GM12878 (cell line): ENCODE results near the gene POFUT2. TPM values are rescaled to one million over a fixed set of nuclear protein-coding genes. Genes with fewer than 3 reads are reported as not detected.

Source experiments
- ATAC-seq: fragments of 200-7000 bp; cut with Tn5 transposase; 3 replicates; pipeline ENCODE4 v1.9.1; 2020; ENCODE audit warnings: mild to moderate bottlenecking, moderate library complexity
- BruUV-seq: library from RNA; stranded (reverse); fragments of 400-500 nt; replicated peaks from 2 replicates; lab custom pipeline; 2021; lab: Mats Ljungman, UMichigan
- CTCF ChIA-PET: fragments of 300-600 bp; sonication (Branson Sonifier 250); formaldehyde crosslinking; extraction: SDS; loops from one replicate; lab custom pipeline; 2021; ENCODE audit warnings: inconsistent platforms; lab: Yijun Ruan, JAX
- POLR2A ChIA-PET: fragments of 350-600 bp; formaldehyde crosslinking; extraction: SDS; loops from one replicate; lab custom pipeline; 2021; ENCODE audit warnings: inconsistent platforms; lab: Charles Lee
- RAD21 ChIA-PET: fragments of 300-600 bp; sonication (Branson Sonifier 250); formaldehyde crosslinking; loops from one replicate; lab custom pipeline; 2023; ENCODE audit warnings: antibody characterized with exemption; ENCODE audit not compliant: unreplicated experiment; lab: Charles Lee
- SMC1A ChIA-PET: fragments of 300-600 bp; sonication (Branson Sonifier 250); formaldehyde crosslinking; loops from one replicate; lab custom pipeline; 2023; ENCODE audit not compliant: unreplicated experiment, uncharacterized antibody; lab: Charles Lee
- DNase-seq: peaks from one replicate; pipeline ENCODE4 v3.0.0-alpha.2; 2011; ENCODE audit warnings: low read depth, low spot score
- FAIRE-seq: peaks from 3 replicates; lab custom pipeline; 2011; peaks lifted over from hg19 to GRCh38; lab: Jason Lieb, UNC
- H2AFZ ChIP-seq: 2 replicates; pipeline ENCODE4 v1.6.0; 2011; ENCODE audit warnings: low read depth, low read length, control low read depth; ENCODE audit not compliant: control insufficient read depth
- H3K27ac ChIP-seq: 2 replicates; pipeline ENCODE4 v1.5.1; 2011; ENCODE audit warnings: control low read depth; ENCODE audit not compliant: control insufficient read depth, insufficient read depth
- H3K27me3 ChIP-seq, 2 experiments: replicated peaks in 1 of 2; 2 replicates each; pipeline versions ENCODE4 v1.6.0 to v1.6.1; 2011; ENCODE audit warnings: low read length in 1 of 2; ENCODE audit not compliant: control insufficient read depth in 2 of 2, insufficient read depth in 2 of 2
- H3K36me3 ChIP-seq, 2 experiments: 2 replicates each; pipeline ENCODE4 v1.5.1; 2011; ENCODE audit warnings: low read length in 1 of 2; ENCODE audit not compliant: control insufficient read depth in 2 of 2, insufficient read depth in 2 of 2
- H3K4me1 ChIP-seq: 2 replicates; pipeline ENCODE4 v1.6.1; 2011; ENCODE audit warnings: mild to moderate bottlenecking, low read length, moderate library complexity, mixed read lengths; ENCODE audit not compliant: control insufficient read depth, insufficient read depth
- H3K4me2 ChIP-seq: 2 replicates; pipeline ENCODE4 v1.6.0; 2011; ENCODE audit warnings: control low read depth; ENCODE audit not compliant: control insufficient read depth, insufficient read depth
- H3K4me3 ChIP-seq: fragments of 200-600 bp; sonication (generic); 2 replicates; pipeline ENCODE4 v1.5.1; 2016
- H3K79me2 ChIP-seq: 2 replicates; pipeline ENCODE4 v1.6.0; 2011; ENCODE audit warnings: low read length; ENCODE audit not compliant: control insufficient read depth, insufficient read depth
- H3K9ac ChIP-seq: 2 replicates; pipeline ENCODE4 v1.8.0; 2011; ENCODE audit warnings: low read length, control low read depth, mixed read lengths; ENCODE audit not compliant: control insufficient read depth, insufficient read depth
- H3K9me3 ChIP-seq: replicated peaks from 3 replicates; pipeline ENCODE4 v1.5.1; 2011; ENCODE audit warnings: mild to moderate bottlenecking, low read length; ENCODE audit not compliant: control insufficient read depth, insufficient read depth
- H4K20me1 ChIP-seq: 2 replicates; pipeline ENCODE4 v1.6.0; 2011; ENCODE audit not compliant: control insufficient read depth, insufficient read depth
- CREM ChIP-seq: IDR thresholded peaks from 2 replicates; pipeline ENCODE4 v1.6.1; 2014; ENCODE audit warnings: antibody characterized with exemption, low read depth
- HDAC6 ChIP-seq: fragments of 200-600 bp; sonication (generic); IDR thresholded peaks from one replicate; pipeline ENCODE4 v1.8.0; 2017; ENCODE audit warnings: antibody characterized with exemption; ENCODE audit not compliant: unreplicated experiment
- NR2C1 ChIP-seq: fragments of 450-650 bp; IDR thresholded peaks from 2 replicates; pipeline ENCODE4 v1.6.1; 2017; ENCODE audit warnings: antibody characterized with exemption, mild to moderate bottlenecking, moderate library complexity
- NR2F1 ChIP-seq: fragments of 450-650 bp; conservative IDR thresholded peaks from 2 replicates; pipeline ENCODE4 v1.6.1; 2017; ENCODE audit warnings: mild to moderate bottlenecking
- PAX8 ChIP-seq: fragments of 450-650 bp; IDR thresholded peaks from 2 replicates; pipeline ENCODE4 v1.6.1; 2017; ENCODE audit warnings: mild to moderate bottlenecking, moderate library complexity
- POLR2AphosphoS2 ChIP-seq: IDR thresholded peaks from 2 replicates; pipeline ENCODE4 v1.6.1; 2011; ENCODE audit warnings: low read depth, mild to moderate bottlenecking, low read length, improper control_type of control experiment, moderate library complexity
- SIX5 ChIP-seq: IDR thresholded peaks from 2 replicates; pipeline ENCODE4 v1.6.1; 2011; ENCODE audit warnings: mild to moderate bottlenecking, low read depth, low read length, moderate library complexity; ENCODE audit not compliant: severe bottlenecking
- TCF12 ChIP-seq: IDR thresholded peaks from 2 replicates; pipeline ENCODE4 v1.6.1; 2011; ENCODE audit warnings: low read depth, mild to moderate bottlenecking, low read length
- WGBS: methylation state at CpG from one replicate; pipeline ENCODE4 v1.1.6; 2016; ENCODE audit warnings: low lambda C conversion rate; ENCODE audit not compliant: insufficient replicate concordance, insufficient coverage; ENCODE audit errors: missing lambda C conversion rate; 5-methylcytosine and 5-hydroxymethylcytosine counted together
- in situ Hi-C: fragments of 300-500 bp; cut with MboI; formaldehyde crosslinking; loops from 9 replicates; pipeline ENCODE4 v1.14.3; 2018; ENCODE audit warnings: mixed read lengths
- intact Hi-C: fragments of 100-400 bp; cut with micrococcal nuclease; formaldehyde crosslinking; loops from one replicate; pipeline ENCODE4 v1.14.2; 2022; ENCODE audit not compliant: unreplicated experiment
- polyA plus RNA-seq, 11 experiments: library from polyadenylated mRNA; depleted of rRNA in 4 of 11; unstranded in 6 of 11; stranded (reverse) in 5 of 11; fragments of >200 nt; fragmentation: Nextera tagmentation in 4 of 11; fragmentation: Illumina TruSeq in 1 of 11; extraction: Ambion mirVana in 4 of 11; extraction: Trizol in 1 of 11; gene quantifications; 1 replicate in 1 of 11; 2 replicates in 10 of 11; pipeline versions ENCODE4 v1.2.1 to v1.2.3, GENCODE V29; 2011 to 2016; ENCODE audit warnings: inconsistent platforms in 2 of 11, missing spikeins in 2 of 11, low read depth in 1 of 11
- total RNA-seq, 4 experiments: library from RNA; depleted of rRNA in 3 of 4; stranded (reverse); fragments of >200 nt in 3 of 4; fragmentation: Illumina TruSeq in 1 of 4; extraction: Trizol in 1 of 4; gene quantifications; 2 replicates each; pipeline versions ENCODE4 v1.2.1 to v1.2.3, GENCODE V29; 2013 to 2021
- TF ChIP-seq, protein P1 (sequence below): fragments of 450-650 bp; IDR thresholded peaks from 2 replicates; pipeline ENCODE4 v1.6.1; 2016; ENCODE audit warnings: mild to moderate bottlenecking, moderate library complexity, borderline replicate concordance
- TF ChIP-seq, protein P2 (sequence below): IDR thresholded peaks from 2 replicates; pipeline ENCODE4 v1.6.1; 2012; ENCODE audit warnings: improper control_type of control experiment, low read depth, low read length; ENCODE audit not compliant: insufficient replicate concordance
- TF ChIP-seq, protein P3 (sequence below): IDR thresholded peaks from 2 replicates; pipeline ENCODE4 v1.6.1; 2011; ENCODE audit warnings: borderline replicate concordance, low read depth, mild to moderate bottlenecking, moderate library complexity, mixed read lengths, low read length; ENCODE audit not compliant: insufficient read depth; ENCODE audit errors: extremely low read length
- TF ChIP-seq, protein P4 (sequence below): IDR thresholded peaks from 2 replicates; pipeline ENCODE4 v1.6.1; 2011; ENCODE audit warnings: borderline replicate concordance, low read depth, mild to moderate bottlenecking, moderate library complexity, low read length; ENCODE audit not compliant: insufficient read depth, poor library complexity, severe bottlenecking

Gene POFUT2
- total and polyA plus RNA-seq, 10 of the 15 experiments (the other 5 are each of a cell fraction or from before 2014, with no cell fraction given) = 1.2 to 15.1 (median 6.8) TPM

DNA sequence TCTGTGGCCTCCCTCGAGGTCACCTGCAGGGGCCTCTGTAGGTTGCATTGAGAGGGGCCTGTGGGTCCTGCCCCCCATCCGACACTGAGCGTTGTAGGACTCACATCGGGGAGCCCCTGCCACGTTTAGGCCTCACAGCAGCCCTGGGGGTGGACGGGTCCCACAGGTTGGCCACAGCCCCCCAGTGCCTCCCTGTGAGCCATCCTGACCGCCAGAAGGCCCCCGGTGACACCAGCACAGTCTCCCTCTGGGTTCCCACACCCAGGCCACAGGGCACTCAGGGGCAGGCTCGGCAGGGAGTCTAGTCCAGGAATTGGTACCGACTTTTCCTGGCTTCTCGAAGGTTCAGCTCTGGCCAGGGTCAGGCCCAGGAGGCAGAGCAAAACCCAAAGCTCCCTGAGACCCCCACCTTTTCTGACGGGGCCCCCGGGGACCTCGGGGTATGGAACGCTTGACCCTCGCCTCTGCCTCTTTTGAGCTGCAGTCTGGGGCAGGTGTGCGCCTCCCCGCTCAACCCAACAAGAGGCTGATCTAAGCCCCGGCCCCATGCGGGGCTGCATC, 13.9 kb upstream of the POFUT2 start:
- no peak overlapping the region for H3K9ac ChIP-seq
- in situ Hi-C loops = no loop called here
- RAD21 ChIA-PET = no interaction called here
- TF ChIP-seq HDAC6 = no peak
- TF ChIP-seq NR2C1 = no peak
- TF ChIP-seq, protein P1, sequence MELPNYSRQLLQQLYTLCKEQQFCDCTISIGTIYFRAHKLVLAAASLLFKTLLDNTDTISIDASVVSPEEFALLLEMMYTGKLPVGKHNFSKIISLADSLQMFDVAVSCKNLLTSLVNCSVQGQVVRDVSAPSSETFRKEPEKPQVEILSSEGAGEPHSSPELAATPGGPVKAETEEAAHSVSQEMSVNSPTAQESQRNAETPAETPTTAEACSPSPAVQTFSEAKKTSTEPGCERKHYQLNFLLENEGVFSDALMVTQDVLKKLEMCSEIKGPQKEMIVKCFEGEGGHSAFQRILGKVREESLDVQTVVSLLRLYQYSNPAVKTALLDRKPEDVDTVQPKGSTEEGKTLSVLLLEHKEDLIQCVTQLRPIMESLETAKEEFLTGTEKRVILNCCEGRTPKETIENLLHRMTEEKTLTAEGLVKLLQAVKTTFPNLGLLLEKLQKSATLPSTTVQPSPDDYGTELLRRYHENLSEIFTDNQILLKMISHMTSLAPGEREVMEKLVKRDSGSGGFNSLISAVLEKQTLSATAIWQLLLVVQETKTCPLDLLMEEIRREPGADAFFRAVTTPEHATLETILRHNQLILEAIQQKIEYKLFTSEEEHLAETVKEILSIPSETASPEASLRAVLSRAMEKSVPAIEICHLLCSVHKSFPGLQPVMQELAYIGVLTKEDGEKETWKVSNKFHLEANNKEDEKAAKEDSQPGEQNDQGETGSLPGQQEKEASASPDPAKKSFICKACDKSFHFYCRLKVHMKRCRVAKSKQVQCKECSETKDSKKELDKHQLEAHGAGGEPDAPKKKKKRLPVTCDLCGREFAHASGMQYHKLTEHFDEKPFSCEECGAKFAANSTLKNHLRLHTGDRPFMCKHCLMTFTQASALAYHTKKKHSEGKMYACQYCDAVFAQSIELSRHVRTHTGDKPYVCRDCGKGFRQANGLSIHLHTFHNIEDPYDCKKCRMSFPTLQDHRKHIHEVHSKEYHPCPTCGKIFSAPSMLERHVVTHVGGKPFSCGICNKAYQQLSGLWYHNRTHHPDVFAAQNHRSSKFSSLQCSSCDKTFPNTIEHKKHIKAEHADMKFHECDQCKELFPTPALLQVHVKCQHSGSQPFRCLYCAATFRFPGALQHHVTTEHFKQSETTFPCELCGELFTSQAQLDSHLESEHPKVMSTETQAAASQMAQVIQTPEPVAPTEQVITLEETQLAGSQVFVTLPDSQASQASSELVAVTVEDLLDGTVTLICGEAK = no peak
- TF ChIP-seq, protein P2, sequence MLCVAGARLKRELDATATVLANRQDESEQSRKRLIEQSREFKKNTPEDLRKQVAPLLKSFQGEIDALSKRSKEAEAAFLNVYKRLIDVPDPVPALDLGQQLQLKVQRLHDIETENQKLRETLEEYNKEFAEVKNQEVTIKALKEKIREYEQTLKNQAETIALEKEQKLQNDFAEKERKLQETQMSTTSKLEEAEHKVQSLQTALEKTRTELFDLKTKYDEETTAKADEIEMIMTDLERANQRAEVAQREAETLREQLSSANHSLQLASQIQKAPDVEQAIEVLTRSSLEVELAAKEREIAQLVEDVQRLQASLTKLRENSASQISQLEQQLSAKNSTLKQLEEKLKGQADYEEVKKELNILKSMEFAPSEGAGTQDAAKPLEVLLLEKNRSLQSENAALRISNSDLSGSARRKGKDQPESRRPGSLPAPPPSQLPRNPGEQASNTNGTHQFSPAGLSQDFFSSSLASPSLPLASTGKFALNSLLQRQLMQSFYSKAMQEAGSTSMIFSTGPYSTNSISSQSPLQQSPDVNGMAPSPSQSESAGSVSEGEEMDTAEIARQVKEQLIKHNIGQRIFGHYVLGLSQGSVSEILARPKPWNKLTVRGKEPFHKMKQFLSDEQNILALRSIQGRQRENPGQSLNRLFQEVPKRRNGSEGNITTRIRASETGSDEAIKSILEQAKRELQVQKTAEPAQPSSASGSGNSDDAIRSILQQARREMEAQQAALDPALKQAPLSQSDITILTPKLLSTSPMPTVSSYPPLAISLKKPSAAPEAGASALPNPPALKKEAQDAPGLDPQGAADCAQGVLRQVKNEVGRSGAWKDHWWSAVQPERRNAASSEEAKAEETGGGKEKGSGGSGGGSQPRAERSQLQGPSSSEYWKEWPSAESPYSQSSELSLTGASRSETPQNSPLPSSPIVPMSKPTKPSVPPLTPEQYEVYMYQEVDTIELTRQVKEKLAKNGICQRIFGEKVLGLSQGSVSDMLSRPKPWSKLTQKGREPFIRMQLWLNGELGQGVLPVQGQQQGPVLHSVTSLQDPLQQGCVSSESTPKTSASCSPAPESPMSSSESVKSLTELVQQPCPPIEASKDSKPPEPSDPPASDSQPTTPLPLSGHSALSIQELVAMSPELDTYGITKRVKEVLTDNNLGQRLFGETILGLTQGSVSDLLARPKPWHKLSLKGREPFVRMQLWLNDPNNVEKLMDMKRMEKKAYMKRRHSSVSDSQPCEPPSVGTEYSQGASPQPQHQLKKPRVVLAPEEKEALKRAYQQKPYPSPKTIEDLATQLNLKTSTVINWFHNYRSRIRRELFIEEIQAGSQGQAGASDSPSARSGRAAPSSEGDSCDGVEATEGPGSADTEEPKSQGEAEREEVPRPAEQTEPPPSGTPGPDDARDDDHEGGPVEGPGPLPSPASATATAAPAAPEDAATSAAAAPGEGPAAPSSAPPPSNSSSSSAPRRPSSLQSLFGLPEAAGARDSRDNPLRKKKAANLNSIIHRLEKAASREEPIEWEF = no peak
- TF ChIP-seq, protein P3, sequence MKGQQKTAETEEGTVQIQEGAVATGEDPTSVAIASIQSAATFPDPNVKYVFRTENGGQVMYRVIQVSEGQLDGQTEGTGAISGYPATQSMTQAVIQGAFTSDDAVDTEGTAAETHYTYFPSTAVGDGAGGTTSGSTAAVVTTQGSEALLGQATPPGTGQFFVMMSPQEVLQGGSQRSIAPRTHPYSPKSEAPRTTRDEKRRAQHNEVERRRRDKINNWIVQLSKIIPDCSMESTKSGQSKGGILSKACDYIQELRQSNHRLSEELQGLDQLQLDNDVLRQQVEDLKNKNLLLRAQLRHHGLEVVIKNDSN = no peak
- TF ChIP-seq, protein P4, sequence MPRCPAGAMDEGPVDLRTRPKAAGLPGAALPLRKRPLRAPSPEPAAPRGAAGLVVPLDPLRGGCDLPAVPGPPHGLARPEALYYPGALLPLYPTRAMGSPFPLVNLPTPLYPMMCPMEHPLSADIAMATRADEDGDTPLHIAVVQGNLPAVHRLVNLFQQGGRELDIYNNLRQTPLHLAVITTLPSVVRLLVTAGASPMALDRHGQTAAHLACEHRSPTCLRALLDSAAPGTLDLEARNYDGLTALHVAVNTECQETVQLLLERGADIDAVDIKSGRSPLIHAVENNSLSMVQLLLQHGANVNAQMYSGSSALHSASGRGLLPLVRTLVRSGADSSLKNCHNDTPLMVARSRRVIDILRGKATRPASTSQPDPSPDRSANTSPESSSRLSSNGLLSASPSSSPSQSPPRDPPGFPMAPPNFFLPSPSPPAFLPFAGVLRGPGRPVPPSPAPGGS = no peak
- TF ChIP-seq CREM = no peak
- TF ChIP-seq PAX8 = no peak
- TF ChIP-seq TCF12 = no peak
- no peak for TF ChIP-seq NR2F1
- TF ChIP-seq SIX5 = no peak
- TF ChIP-seq POLR2AphosphoS2 = no peak

More for the DNA sequence above, 13.9 kb upstream of the POFUT2 start:
- SMC1A ChIA-PET = no interaction called here
- no peaks in the 10 kb centered on the region for H3K4me1 ChIP-seq
- WGBS = 47% methylated on average over 20 of the region's 20 CpGs
- no peak for ATAC-seq
- no peaks in the 10 kb centered on the region for H3K9me3 ChIP-seq
- no peak overlapping the region for H2AFZ ChIP-seq
- H3K27ac ChIP-seq = no peak overlapping the region
- intact Hi-C loops = no loop called here
- POLR2A ChIA-PET = no interaction called here
- H3K36me3 ChIP-seq = no peaks in the 10 kb centered on the region
- H3K4me2 ChIP-seq = no peak overlapping the region
- H3K27me3 ChIP-seq = no peaks in the 10 kb centered on the region
- no TSS peak for BruUV-seq
- H4K20me1 ChIP-seq = no peaks in the 10 kb centered on the region
- no peak for DNase-seq
- H3K79me2 ChIP-seq = no peaks in the 10 kb centered on the region
- no peak overlapping the region for H3K4me3 ChIP-seq
- CTCF ChIA-PET = interaction anchor here (2.2 kb wide), 1 partner anchor 164 kb away, joined by 5 read pairs; no protein-coding TSS in a partner anchor
- no peak for FAIRE-seq
